COR-L47 (cell line): ENCODE measurements around the gene TBC1D23.
"Not testable (repeated sequence)": the region's sequence is repeated elsewhere in the genome, so short reads cannot be mapped to it uniquely, and the experiment has no call there.

ENCODE experiments used
- DNase-seq: peaks from one replicate; lab custom pipeline; 2025; lab: John Stamatoyannopoulos, UW

Gene TBC1D23

GRCh38 chr3:100260685-100261484 lies at the start of gene TBC1D23:
TSS of gene TBC1D23 (plus strand) at chr3:100260992. CDS start at chr3:100261019, 27 bp downstream.
- DNase-seq: peak; percentile 97

GRCh38 chr3:100213891-100214573 lies 46.8 kb upstream of the TBC1D23 start:
- DNase-seq: no peak

- no peak for DNase-seq
Observed at GRCh38 chr3:100214574-100214964, 46.2 kb upstream of the TBC1D23 start.

- no peak for DNase-seq
Observed at GRCh38 chr3:100216713-100217112, 44.1 kb upstream of the TBC1D23 start.

- DNase-seq: no peak
Observed at GRCh38 chr3:100221159-100221558, 39.6 kb upstream of the TBC1D23 start.

GRCh38 chr3:100225193-100225592 lies 35.6 kb upstream of the TBC1D23 start:
- DNase-seq: no peak

- no peak for DNase-seq
Observed at GRCh38 chr3:100225883-100226282, 34.9 kb upstream of the TBC1D23 start.

GRCh38 chr3:100226712-100227429 lies 33.9 kb upstream of the TBC1D23 start:
- DNase-seq: no peak

- DNase-seq: no peak
Observed at GRCh38 chr3:100227511-100227921, 33.3 kb upstream of the TBC1D23 start.

GRCh38 chr3:100228247-100228646 lies 32.5 kb upstream of the TBC1D23 start:
- no peak for DNase-seq

- DNase-seq: not testable (repeated sequence)
Observed at GRCh38 chr3:100229188-100229587, 31.6 kb upstream of the TBC1D23 start.

GRCh38 chr3:100230710-100231109 lies 30.1 kb upstream of the TBC1D23 start:
- no peak for DNase-seq

- DNase-seq: no peak
Observed at GRCh38 chr3:100231668-100232067, 29.1 kb upstream of the TBC1D23 start.

- no peak for DNase-seq
Observed at GRCh38 chr3:100234364-100234763, 26.4 kb upstream of the TBC1D23 start.

- DNase-seq: no peak
Observed at GRCh38 chr3:100238599-100238998, 22.2 kb upstream of the TBC1D23 start.

- not testable (repeated sequence) for DNase-seq
Observed at GRCh38 chr3:100242471-100242870, 18.3 kb upstream of the TBC1D23 start.

- DNase-seq: no peak
Observed at GRCh38 chr3:100244264-100244663, 16.5 kb upstream of the TBC1D23 start.

- no peak for DNase-seq
Observed at GRCh38 chr3:100245136-100245535, 15.7 kb upstream of the TBC1D23 start.

- no peak for DNase-seq
Observed at GRCh38 chr3:100245927-100246326, 14.9 kb upstream of the TBC1D23 start.

- no peak for DNase-seq
Observed at GRCh38 chr3:100246999-100247398, 13.8 kb upstream of the TBC1D23 start.

- no peak for DNase-seq
Observed at GRCh38 chr3:100252001-100252400, 8.8 kb upstream of the TBC1D23 start.

- peak; percentile 75 for DNase-seq
Observed at GRCh38 chr3:100254168-100254777, 6.5 kb upstream of the TBC1D23 start.
